ENCODE results near the gene LRRC17.
A peak's percentile ranks its signal among the peaks of the same experiment; 100 is the strongest.

The LRRC17 gene

DNA sequence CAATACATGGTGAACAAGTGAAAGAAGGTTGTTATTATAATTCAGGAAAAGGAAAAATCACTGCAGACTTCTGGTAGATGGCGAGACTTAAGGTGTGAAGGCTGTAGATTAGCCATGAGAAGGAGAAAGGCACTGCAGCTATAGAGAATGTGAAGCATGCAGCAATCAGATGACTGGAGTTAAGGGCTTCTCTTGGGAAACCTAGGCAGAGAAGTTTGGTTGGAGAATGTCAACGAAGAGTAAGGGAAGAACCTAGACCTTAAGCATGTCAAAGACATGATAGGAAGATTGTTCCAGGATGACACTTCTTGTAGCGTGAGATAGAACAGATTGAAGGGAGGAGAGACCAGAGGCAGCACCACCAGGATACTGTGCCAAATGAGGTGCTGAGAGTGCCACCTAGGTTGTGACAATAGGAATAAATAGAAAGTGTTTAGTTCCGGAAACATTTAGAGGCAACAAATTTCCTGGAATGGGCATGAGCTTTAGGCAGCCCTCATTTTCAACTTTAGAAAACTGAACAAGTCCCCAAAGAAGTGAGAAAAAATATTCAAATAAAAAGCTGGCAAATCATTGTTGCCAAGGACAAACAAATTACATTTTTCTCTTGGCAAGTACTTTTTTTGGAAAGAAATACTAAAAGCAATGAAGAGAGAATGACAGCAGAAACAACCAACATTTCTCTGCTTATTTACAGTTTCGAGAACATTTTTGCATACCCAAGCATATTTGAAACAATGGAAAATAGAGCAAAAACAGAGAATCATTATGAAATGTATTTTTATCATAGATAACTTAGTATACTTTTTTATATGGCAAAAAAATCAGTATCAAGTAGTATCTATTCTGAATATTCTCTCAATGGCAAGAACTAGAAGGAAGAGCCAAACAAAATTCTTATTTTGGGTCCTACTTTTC lies 4.9 kb downstream of the LRRC17 start:
- Histone ChIP-seq H3K27me3 (replicated peaks) (no peaks in the 10 kb centered on the region), H3K27ac (peak overlapping the region; percentile 94), H3K4me3 (ENCODE audit: low read depth, low read length) (no peak overlapping the region), H3K36me3 (replicated peaks) (peaks cover 12% of the 10 kb centered on the region)
- in situ Hi-C loops (cut with HindIII; ENCODE audit: low pct_ligation_motif_present, low sequenced_read_pairs), result no loop called here
- DNase-seq, result no peak
- no peak for TF ChIP-seq CTCF (IDR thresholded peaks at IDR 0.05; ENCODE audit: low read depth, low read length, missing control alignments)

- no peak overlapping the region for H3K27ac ChIP-seq
- in situ Hi-C loops (cut with HindIII; ENCODE audit: low pct_ligation_motif_present, low sequenced_read_pairs), result no loop called here
- H3K36me3 ChIP-seq (replicated peaks), result peaks cover 16% of the 10 kb centered on the region
- no peak for TF ChIP-seq CTCF (IDR thresholded peaks at IDR 0.05; ENCODE audit: low read depth, low read length, missing control alignments)
- DNase-seq, result no peak
- no peaks in the 10 kb centered on the region for H3K27me3 ChIP-seq (replicated peaks)
- H3K4me3 ChIP-seq (ENCODE audit: low read depth, low read length), result no peak overlapping the region
Measured at GRCh38 chr7:102918845-102919244, 6.0 kb downstream of the LRRC17 start.

- in situ Hi-C loops (cut with HindIII; ENCODE audit: low pct_ligation_motif_present, low sequenced_read_pairs), result no loop called here
- DNase-seq, result peak; percentile 14
- TF ChIP-seq CTCF (IDR thresholded peaks at IDR 0.05; ENCODE audit: low read depth, low read length, missing control alignments), result no peak
- H3K27me3 ChIP-seq (replicated peaks), result no peaks in the 10 kb centered on the region
- no peak overlapping the region for H3K4me3 ChIP-seq (ENCODE audit: low read depth, low read length)
- peak overlapping the region; percentile 58 for H3K27ac ChIP-seq
- H3K36me3 ChIP-seq (replicated peaks), result peaks cover 14% of the 10 kb centered on the region
Measured at GRCh38 chr7:102925976-102926782, 13.4 kb downstream of the LRRC17 start.

DNA sequence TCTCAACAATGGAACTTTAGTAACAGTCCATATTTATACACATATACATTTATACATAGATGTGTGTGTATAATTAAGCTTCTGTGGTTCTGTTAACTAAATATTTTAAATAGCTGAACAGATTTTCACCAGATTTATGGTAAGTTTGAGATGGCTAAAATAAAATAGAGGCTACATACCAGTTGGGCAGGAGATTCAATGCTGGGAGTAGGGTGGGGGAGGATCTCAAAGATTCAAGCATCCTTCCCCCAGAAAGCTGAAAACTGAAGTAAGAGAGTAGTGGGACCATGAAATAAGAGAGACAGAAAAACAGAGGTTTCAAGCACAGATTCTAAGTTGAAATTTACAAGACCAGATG lies 14.0 kb downstream of the LRRC17 start:
- no peak for DNase-seq
- Histone ChIP-seq H3K27me3 (replicated peaks) (no peaks in the 10 kb centered on the region), H3K27ac (peak overlapping the region; percentile 58), H3K4me3 (ENCODE audit: low read depth, low read length) (no peak overlapping the region), H3K36me3 (replicated peaks) (peaks cover 13% of the 10 kb centered on the region)
- no peak for TF ChIP-seq CTCF (IDR thresholded peaks at IDR 0.05; ENCODE audit: low read depth, low read length, missing control alignments)
- in situ Hi-C loops (cut with HindIII; ENCODE audit: low pct_ligation_motif_present, low sequenced_read_pairs), result no loop called here

DNA sequence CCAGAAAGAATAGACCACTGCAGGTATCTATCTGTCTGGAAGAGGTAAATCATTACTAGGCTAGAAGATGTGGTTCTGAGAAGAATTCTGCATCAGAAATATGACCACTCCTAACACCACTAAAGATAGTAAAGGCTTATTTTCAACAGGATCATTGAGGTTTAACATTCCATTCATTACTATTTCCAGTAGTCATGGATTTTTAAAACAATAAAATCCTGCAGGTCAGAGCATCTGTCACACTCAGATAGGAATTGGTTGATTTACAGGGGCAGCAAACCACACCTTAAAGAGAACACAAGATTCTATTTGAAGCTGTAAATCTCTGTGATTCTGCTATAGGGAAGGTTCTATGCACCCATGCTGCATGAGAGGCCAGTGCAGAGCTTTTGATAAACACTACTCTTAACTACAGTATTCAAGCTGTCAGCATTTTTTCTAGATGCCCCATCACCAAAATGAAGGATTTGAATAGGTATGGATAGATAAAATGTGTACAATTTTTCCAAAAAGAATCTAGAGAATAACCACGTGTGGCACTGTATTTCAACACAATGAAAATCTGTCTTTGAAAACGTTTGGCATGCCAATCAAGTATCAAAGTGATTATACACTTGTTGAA lies 14.6 kb downstream of the LRRC17 start:
- Histone ChIP-seq H3K27ac (peak overlapping the region; percentile 58), H3K36me3 (replicated peaks) (peaks cover 12% of the 10 kb centered on the region), H3K27me3 (replicated peaks) (no peaks in the 10 kb centered on the region), H3K4me3 (ENCODE audit: low read depth, low read length) (no peak overlapping the region)
- TF ChIP-seq CTCF (IDR thresholded peaks at IDR 0.05; ENCODE audit: low read depth, low read length, missing control alignments), result no peak
- in situ Hi-C loops (cut with HindIII; ENCODE audit: low pct_ligation_motif_present, low sequenced_read_pairs), result no loop called here
- no peak for DNase-seq

Measured in brain microvascular endothelial cell (primary cell).